CD4-positive, alpha-beta memory T cell (primary cell): ENCODE data around the gene NEU1. TPM values are rescaled to one million over a fixed set of nuclear protein-coding genes. Genes with fewer than 3 reads are reported as not detected.

Experiments
- CTCF ChIA-PET: fragments of 350-600 bp; sonication (Branson Sonifier 250); formaldehyde crosslinking; loops from one replicate; lab custom pipeline; 2021; ENCODE audit warnings: inconsistent platforms; ENCODE audit not compliant: partially characterized antibody; lab: Charles Lee
- POLR2A ChIA-PET: fragments of 350-600 bp; sonication (Branson Sonifier 250); formaldehyde crosslinking; loops from one replicate; lab custom pipeline; 2021; ENCODE audit not compliant: partially characterized antibody; lab: Charles Lee
- DNase-seq, 5 donors: peaks; one replicate each; pipeline versions ENCODE4 v3.0.0 to v3.0.0-alpha.2; 2020 to 2022; ENCODE audit warnings: mixed read lengths in 1 of 5
- H3K27ac ChIP-seq: one replicate; pipeline ENCODE4 v1.7.0; 2013; ENCODE audit warnings: low read depth, low read length
- H3K27me3 ChIP-seq: 2 replicates; pipeline ENCODE4 v1.7.0; 2013; ENCODE audit warnings: mild to moderate bottlenecking, low read length, moderate library complexity; ENCODE audit not compliant: insufficient read depth
- H3K36me3 ChIP-seq: 2 replicates; pipeline ENCODE4 v1.7.0; 2013; ENCODE audit warnings: mild to moderate bottlenecking, low read length, moderate library complexity; ENCODE audit not compliant: insufficient read depth
- H3K4me1 ChIP-seq: 2 replicates; pipeline ENCODE4 v1.7.0; 2013; ENCODE audit warnings: mild to moderate bottlenecking, low read length, moderate library complexity; ENCODE audit not compliant: insufficient read depth
- H3K4me3 ChIP-seq, 2 donors: one replicate each; pipeline ENCODE4 v1.7.0; 2013; ENCODE audit warnings: low read length in 2 of 2, mild to moderate bottlenecking in 1 of 2
- H3K9me3 ChIP-seq, 2 donors: one replicate each; pipeline ENCODE4 v1.7.0; 2013; ENCODE audit warnings: low read length in 2 of 2, control low read depth in 1 of 2; ENCODE audit not compliant: control insufficient read depth in 1 of 2
- H3K27ac Mint-ChIP-seq, 7 donors: one replicate each; pipeline ENCODE4 v1.8.0; 2020 to 2021; ENCODE audit warnings: mixed read lengths in 7 of 7, mild to moderate bottlenecking in 6 of 7, inconsistent platforms in 3 of 7, moderate library complexity in 3 of 7
- H3K27me3 Mint-ChIP-seq, 2 donors: one replicate each; pipeline ENCODE4 v1.8.0; 2020 to 2021; ENCODE audit warnings: mixed read lengths in 2 of 2
- H3K36me3 Mint-ChIP-seq, 2 donors: one replicate each; pipeline ENCODE4 v1.8.0; 2020 to 2021; ENCODE audit warnings: mixed read lengths in 2 of 2, inconsistent platforms in 1 of 2, mild to moderate bottlenecking in 1 of 2
- H3K4me1 Mint-ChIP-seq, 4 donors: one replicate each; pipeline ENCODE4 v1.8.0; 2020 to 2021; ENCODE audit warnings: mixed read lengths in 4 of 4, mild to moderate bottlenecking in 1 of 4
- H3K4me3 Mint-ChIP-seq, 8 donors: one replicate each; pipeline ENCODE4 v1.8.0; 2020 to 2021; ENCODE audit warnings: mixed read lengths in 8 of 8, mild to moderate bottlenecking in 7 of 8, moderate library complexity in 6 of 8, inconsistent platforms in 3 of 8
- H3K9me3 Mint-ChIP-seq, 8 donors: one replicate each; pipeline ENCODE4 v1.8.0; 2020 to 2021; ENCODE audit warnings: mixed read lengths in 8 of 8, mild to moderate bottlenecking in 5 of 8, inconsistent platforms in 3 of 8, moderate library complexity in 1 of 8
- intact Hi-C: fragments of 100-400 bp; cut with micrococcal nuclease; formaldehyde crosslinking; loops from one replicate; pipeline ENCODE4 v1.15.1; 2023
- polyA plus RNA-seq, 2 donors: library from polyadenylated mRNA; unstranded; fragments of 300-500 nt; fragmentation: Illumina TruSeq; gene quantifications; one replicate each; pipeline ENCODE4 v1.2.3, GENCODE V29; 2021
- total RNA-seq, 2 experiments: library from RNA; stranded (reverse); gene quantifications; one replicate each; pipeline ENCODE4 v1.2.3, GENCODE V29; 2021

NEU1 gene
- total and polyA plus RNA-seq, 4 experiments from 2014 or later: 19.6 to 23.4 (median 21.8) TPM

DNA sequence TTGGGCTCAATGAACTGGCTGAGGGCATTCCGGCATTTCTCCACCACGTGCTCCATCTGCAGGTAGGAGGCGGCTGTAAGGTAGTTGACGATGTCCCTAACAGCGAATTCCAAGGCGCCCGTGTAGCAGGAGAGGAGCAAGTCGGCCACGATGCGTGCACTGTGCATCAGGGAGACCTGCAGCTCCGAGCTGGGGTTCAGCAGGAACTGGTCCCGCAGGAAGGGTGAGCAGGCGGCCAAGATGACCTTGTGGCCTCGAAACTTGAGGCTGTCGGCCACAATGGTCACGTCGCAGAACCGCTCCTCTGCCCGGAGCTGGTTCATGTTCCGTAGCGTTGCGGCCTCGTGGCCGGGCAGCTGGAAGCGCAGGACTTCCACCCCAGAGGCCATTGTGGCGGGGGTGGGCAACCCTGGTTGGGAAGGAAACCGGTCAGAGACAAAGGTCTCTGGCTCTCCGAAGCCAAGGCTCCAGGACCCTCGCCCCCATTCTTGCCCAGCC, 38.3 kb upstream of the NEU1 start:
- ChIA-PET POLR2A (interaction anchor here (0.8 to 2.3 kb wide), 5 partner anchors 51 to 359 kb away, joined by 3 to 17 read pairs (median 4); partner anchors contain the start of genes DDX39B, DXO, NELFE and SKIC2), CTCF (no interaction called here)
- intact Hi-C loops: no loop called here
- Histone ChIP-seq H3K27me3 (no peaks in the 10 kb centered on the region), H3K4me1 (peaks cover 39% of the 10 kb centered on the region), H3K36me3 (peaks cover under 1% of the 10 kb centered on the region), H3K9me3 (no peaks in the 10 kb centered on the region), H3K4me3 (peak overlapping the region in 1 of 2 donors; percentile 49), H3K27ac (peak overlapping the region; percentile 58)
- DNase-seq: peak in 1 of 5 donors; percentile 40
- Mint-ChIP-seq H3K27me3 (no peaks in the 10 kb centered on the region), H3K9me3 (no peaks in the 10 kb centered on the region), H3K27ac (peak overlapping the region in 6 of 7 donors; percentile 9 to 78 (median 59)), H3K4me3 (peak overlapping the region in 7 of 8 donors; percentile 73 to 82 (median 75)), H3K4me1 (peaks cover 19 to 45% (median 31%) of the 10 kb centered on the region in 4 donors), H3K36me3 (peaks cover 0 to 16% of the 10 kb centered on the region in 2 donors)

DNA sequence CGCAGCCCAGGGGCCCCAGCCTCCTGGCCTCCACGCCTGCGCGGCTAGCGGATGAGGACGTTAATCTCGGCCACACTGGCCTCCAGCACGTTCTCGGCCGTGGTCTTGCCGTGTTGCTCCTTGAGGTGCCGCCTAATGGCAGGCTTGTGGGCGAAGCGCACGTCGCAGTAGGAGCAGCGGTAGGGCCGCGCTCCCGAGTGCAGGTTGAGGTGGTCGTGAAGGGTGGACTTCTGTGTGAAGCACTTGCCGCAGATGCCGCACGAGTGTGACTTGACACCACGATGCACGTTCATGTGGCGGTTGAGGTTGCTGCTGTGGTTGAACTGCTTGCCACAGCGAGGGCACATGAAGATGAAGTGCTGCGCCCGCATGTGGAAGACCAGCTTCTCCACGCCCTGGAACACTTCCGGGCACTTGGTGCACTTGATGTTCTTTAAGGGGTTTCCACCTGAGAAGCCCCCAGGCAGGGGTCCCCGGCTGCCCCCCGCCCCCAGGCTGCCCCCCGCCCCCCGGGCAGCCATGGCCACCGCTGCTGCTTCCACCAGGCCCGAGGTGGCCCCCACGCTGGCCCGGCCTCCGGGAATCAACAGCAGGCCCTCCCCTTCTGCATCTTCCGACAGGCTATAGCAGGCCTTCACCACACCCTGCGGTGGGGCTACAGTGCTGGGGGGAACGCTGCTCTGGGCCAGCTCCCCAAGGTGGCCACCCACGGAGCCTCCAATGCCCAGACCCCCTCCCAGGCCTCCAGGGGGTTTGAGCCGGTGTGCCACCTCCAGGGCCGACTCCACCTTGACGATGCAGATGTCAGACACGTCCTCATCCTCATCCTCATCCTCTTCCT, 37.5 kb upstream of the NEU1 start:
- Mint-ChIP-seq H3K27me3 (no peaks in the 10 kb centered on the region), H3K27ac (peak overlapping the region in 5 of 7 donors; percentile 36 to 96 (median 70)), H3K36me3 (peaks cover 0 to 23% of the 10 kb centered on the region in 2 donors), H3K4me3 (peak overlapping the region in 6 of 8 donors; percentile 15 to 85 (median 58)), H3K9me3 (no peaks in the 10 kb centered on the region), H3K4me1 (peaks cover 22 to 51% (median 34%) of the 10 kb centered on the region in 4 donors)
- Histone ChIP-seq H3K9me3 (no peaks in the 10 kb centered on the region), H3K4me1 (peaks cover 42% of the 10 kb centered on the region), H3K36me3 (peaks cover 8% of the 10 kb centered on the region), H3K4me3 (no peak overlapping the region), H3K27me3 (no peaks in the 10 kb centered on the region), H3K27ac (no peak overlapping the region)
- intact Hi-C loops: loop anchor here (5.0 kb wide), 3 partner anchors 233 to 1307 kb away; partner anchors contain the start of genes AGPAT1, CSNK2B, LY6G5B and RING1
- peak in 1 of 5 donors; percentile 51 for DNase-seq
- ChIA-PET CTCF (no interaction called here), POLR2A (interaction anchor here (1.1 kb wide), 1 partner anchor 359 kb away, joined by 3 read pairs; the partner anchor contains the start of gene DDX39B)

DNA sequence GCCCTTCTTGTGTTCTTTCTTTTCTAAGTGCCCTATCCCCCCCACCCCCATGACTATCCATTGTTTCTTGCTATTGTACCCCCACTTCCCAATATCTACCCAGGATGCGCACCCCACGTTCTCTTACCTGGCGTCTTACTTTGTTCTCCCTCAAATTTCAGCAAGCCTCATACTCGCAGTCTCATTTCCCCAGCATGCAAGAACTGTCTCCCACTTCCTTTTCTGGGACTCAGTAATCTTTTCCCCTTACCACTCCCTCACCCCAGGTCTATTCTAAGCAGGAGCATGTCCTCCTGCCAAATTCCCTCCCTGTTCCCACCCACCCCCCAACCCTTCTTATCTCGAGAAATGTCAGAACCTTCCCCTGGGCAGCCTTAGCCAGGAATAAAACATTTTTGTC, 36.6 kb upstream of the NEU1 start:
- POLR2A ChIA-PET: interaction anchor here (0.9 to 1.5 kb wide), 7 partner anchors 11 to 358 kb away, joined by 3 to 7 read pairs (median 5); partner anchors contain the start of genes ABHD16A, DDX39B and HSPA1B
- no peaks in the 10 kb centered on the region for H3K27me3 ChIP-seq
- H3K9me3 Mint-ChIP-seq: no peaks in the 10 kb centered on the region
- peaks cover 42% of the 10 kb centered on the region for H3K4me1 ChIP-seq
- peaks cover 0 to 25% of the 10 kb centered on the region in 2 donors for H3K36me3 Mint-ChIP-seq
- no peaks in the 10 kb centered on the region for H3K27me3 Mint-ChIP-seq
- peaks cover 22 to 51% (median 34%) of the 10 kb centered on the region in 4 donors for H3K4me1 Mint-ChIP-seq
- peak overlapping the region in 7 of 8 donors; percentile 35 to 97 (median 75) for H3K4me3 Mint-ChIP-seq
- H3K4me3 ChIP-seq: no peak overlapping the region
- H3K36me3 ChIP-seq: peaks cover 8% of the 10 kb centered on the region
- H3K9me3 ChIP-seq: no peaks in the 10 kb centered on the region
- no peak overlapping the region for H3K27ac ChIP-seq
- H3K27ac Mint-ChIP-seq: peak overlapping the region in 6 of 7 donors; percentile 10 to 96 (median 73)
- CTCF ChIA-PET: interaction anchor here (1.0 to 2.3 kb wide), 3 partner anchors 12 to 60 kb away, joined by 4 to 9 read pairs (median 6); partner anchors contain the start of genes NELFE and SKIC2
- DNase-seq: no peak
- intact Hi-C loops: loop anchor here (5.0 kb wide), 3 partner anchors 232 to 1308 kb away; partner anchors contain the start of genes AGPAT1, CSNK2B, LY6G5B and RING1

DNA sequence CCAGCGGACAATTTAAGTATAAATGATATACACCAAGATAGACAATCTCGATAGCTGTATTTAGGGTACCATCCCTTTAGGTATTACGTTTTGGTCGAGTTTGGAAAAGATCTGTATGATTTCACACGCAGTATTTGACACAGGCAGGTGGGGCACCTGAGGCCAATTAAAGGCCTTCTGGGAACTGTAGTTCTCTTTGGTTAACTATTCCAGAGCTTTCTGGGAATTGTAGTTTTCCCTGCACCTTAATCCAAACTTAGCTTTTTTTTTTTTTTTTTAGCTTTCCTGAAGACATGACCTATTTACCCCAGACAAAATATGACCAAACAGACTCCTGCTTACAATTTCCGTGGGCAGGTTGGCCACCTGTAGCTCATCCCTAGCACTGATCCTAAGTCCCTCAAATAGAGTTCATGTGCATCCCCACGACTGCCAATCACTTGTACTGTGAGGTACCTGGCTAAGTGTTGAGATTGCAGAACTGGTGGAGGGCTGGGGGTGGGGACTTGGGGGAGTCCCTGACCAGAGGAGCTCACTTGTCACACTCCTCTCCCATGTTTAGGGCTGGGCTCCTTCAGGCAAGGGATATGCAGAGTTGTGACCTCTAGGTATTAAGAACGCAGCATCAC, 35.9 kb upstream of the NEU1 start:
- Histone ChIP-seq H3K4me1 (peaks cover 42% of the 10 kb centered on the region), H3K9me3 (no peaks in the 10 kb centered on the region), H3K27me3 (no peaks in the 10 kb centered on the region), H3K4me3 (peak overlapping the region; percentile 71 to 92), H3K27ac (peak overlapping the region; percentile 88), H3K36me3 (peaks cover 9% of the 10 kb centered on the region)
- ChIA-PET CTCF (interaction anchor here (1.0 to 2.3 kb wide), 7 partner anchors 9 to 71 kb away, joined by 4 to 9 read pairs (median 5); partner anchors contain the start of genes CFB, HSPA1B, NELFE and NEU1), POLR2A (interaction anchor here (0.6 to 2.8 kb wide), 23 partner anchors 10 to 405 kb away, joined by 3 to 21 read pairs (median 5); partner anchors contain the start of genes ABHD16A, BAG6, C6orf47 and CSNK2B)
- Mint-ChIP-seq H3K4me3 (peak overlapping the region; percentile 92 to 99 (median 96)), H3K9me3 (no peaks in the 10 kb centered on the region), H3K36me3 (peaks cover under 1 to 28% of the 10 kb centered on the region in 2 donors), H3K27me3 (no peaks in the 10 kb centered on the region), H3K4me1 (peaks cover 22 to 51% (median 35%) of the 10 kb centered on the region in 4 donors), H3K27ac (peak overlapping the region; percentile 95 to 99 (median 97))
- peak; percentile 61 to 67 (median 66) for DNase-seq
- intact Hi-C loops: loop anchor here (1.0 to 5.0 kb wide), 5 partner anchors 61 to 1309 kb away; partner anchors contain the start of genes AGPAT1, BAG6, CSNK2B and LY6G5B

DNA sequence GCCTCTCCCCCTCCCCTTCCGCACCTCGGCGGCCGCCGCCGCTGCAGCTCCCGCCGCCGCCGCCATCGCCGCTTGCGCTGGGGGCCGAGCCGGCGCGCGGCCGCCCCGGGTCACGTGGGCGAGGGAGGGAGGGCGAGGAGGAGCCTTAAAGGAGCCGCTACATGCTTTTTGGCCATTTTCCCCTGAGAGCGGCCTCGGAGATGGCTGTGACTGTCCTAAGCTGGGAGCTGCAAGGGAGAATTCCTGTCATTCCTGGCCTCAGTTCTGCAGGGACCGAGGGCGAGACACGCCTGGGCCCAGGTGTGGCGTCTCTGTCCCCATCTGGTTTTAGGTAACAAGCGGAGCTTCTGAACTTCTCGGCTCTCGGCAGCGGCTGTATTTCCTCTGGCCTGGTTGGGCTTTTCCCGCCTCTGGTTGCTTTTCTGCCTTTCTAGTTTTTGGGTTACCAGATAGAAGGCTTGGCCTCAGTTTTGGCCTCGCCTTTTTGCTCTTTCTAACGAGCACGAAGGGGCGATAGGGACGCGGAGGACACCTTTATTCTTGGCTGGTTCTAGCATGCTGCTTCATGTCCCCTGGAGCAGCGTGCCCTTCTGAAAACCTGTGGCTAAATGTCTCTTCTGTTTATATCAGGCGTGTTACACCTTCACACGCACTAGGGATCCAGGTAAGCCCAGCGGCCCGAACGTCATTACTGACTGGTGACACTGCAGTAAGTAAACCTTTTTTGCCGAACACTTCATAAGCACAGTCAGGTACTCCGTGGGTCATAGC, 35.2 kb upstream of the NEU1 start, which contains the start of gene EHMT2:
TSS of gene EHMT2 (minus strand) at position 87 of the 771 bp plus-strand sequence. CDS start at position 66, 21 bp downstream.
- H3K36me3 ChIP-seq: peaks cover 16% of the 10 kb centered on the region
- H3K27me3 ChIP-seq: no peaks in the 10 kb centered on the region
- peak within 1 kb of the TSS; percentile 95 to 99 (median 97) for H3K27ac Mint-ChIP-seq
- H3K4me3 ChIP-seq: peak within 1 kb of the TSS; percentile 71 to 92
- peaks cover 4 to 34% of the 10 kb centered on the region in 2 donors for H3K36me3 Mint-ChIP-seq
- H3K9me3 ChIP-seq: no peaks in the 10 kb centered on the region
- peak; percentile 81 to 87 (median 85) for DNase-seq
- ChIA-PET POLR2A (interaction anchor here (0.6 to 2.8 kb wide), 29 partner anchors 10 to 1074 kb away, joined by 3 to 21 read pairs (median 4); partner anchors contain the start of genes ABHD16A, BAG6, C6orf47 and CSNK2B), CTCF (interaction anchor here (1.0 to 2.3 kb wide), 7 partner anchors 8 to 70 kb away, joined by 4 to 9 read pairs (median 5); partner anchors contain the start of genes CFB, HSPA1B, NELFE and NEU1)
- H3K4me1 Mint-ChIP-seq: peaks cover 20 to 47% (median 33%) of the 10 kb centered on the region in 4 donors
- peak within 1 kb of the TSS; percentile 88 for H3K27ac ChIP-seq
- peak within 1 kb of the TSS; percentile 92 to 99 (median 96) for H3K4me3 Mint-ChIP-seq
- no peaks in the 10 kb centered on the region for H3K27me3 Mint-ChIP-seq
- H3K9me3 Mint-ChIP-seq: no peaks in the 10 kb centered on the region
- intact Hi-C loops: loop anchor here (1.0 to 5.0 kb wide), 8 partner anchors 34 to 1310 kb away; partner anchors contain the start of genes ABHD16A, AGPAT1, BAG6 and CSNK2B
- peaks cover 40% of the 10 kb centered on the region for H3K4me1 ChIP-seq
